ENCODE results near the gene SRRT.
"Not testable (repeated sequence)": the region's sequence is repeated elsewhere in the genome, so short reads cannot be mapped to it uniquely, and the experiment has no call there.

Gene SRRT

DNA sequence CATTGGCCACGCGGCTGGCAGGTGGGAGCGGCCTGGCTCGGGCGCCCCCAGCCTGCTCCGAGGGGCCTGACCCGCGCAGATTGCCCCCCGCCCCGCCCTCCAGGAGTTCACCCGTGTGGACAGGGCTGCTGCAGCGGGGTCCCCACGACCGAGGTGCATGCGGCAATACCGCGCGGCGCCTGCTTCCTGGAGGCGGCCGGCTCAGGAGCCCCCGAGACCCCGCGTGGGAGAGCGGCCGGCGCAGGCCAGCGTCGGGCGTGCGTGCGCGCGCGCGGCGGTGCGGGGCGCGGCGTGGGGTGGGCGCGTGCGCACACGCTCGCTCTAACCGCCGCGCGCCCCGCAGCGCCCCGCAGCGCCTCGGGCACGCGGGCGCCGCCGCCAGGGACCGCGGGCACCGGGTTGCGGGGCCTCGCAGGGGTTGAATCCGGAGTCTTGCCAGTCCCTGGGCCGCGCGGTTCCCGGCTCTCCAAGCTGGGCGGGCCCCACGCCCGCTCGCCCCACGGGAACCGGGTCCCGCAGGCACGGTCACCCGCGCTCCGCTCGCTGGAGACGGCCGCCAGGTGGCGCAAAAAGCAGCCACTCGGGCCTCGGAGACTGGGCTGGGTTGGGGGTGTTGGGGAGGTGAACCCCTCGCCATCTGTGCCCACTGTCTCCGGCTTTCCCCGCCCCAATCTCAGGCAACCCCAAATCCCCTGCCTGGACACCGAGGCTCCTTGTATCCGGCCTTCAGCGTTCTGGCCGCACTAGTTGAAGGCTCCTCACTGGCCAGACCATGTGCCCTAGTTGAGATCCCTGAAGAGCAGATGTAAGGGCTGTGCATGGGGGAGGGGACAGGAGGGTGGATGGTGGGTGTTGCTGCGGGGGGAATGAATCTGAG is 22.1 kb downstream of the SRRT start:
- TF ChIP-seq POLR2A (IDR thresholded peaks at IDR 0.05; ENCODE audit: low read depth, low read length) (no peak), SPI1 (IDR thresholded peaks at IDR 0.05; ENCODE audit: low read depth, low read length) (no peak), POLR2AphosphoS5 (IDR thresholded peaks at IDR 0.05; ENCODE audit: low read depth, low read length) (no peak), PAX5 (IDR thresholded peaks at IDR 0.05; ENCODE audit: insufficient read depth, low read length, severe bottlenecking) (no peak), TAF1 (IDR thresholded peaks at IDR 0.05; ENCODE audit: low read depth, low read length) (no peak), POU2F2 (IDR thresholded peaks at IDR 0.05; ENCODE audit: low read depth, low read length) (no peak)
- DNase-seq (ENCODE audit: insufficient read length, low spot score) (no peak), FAIRE-seq (peak; percentile 33)

DNA sequence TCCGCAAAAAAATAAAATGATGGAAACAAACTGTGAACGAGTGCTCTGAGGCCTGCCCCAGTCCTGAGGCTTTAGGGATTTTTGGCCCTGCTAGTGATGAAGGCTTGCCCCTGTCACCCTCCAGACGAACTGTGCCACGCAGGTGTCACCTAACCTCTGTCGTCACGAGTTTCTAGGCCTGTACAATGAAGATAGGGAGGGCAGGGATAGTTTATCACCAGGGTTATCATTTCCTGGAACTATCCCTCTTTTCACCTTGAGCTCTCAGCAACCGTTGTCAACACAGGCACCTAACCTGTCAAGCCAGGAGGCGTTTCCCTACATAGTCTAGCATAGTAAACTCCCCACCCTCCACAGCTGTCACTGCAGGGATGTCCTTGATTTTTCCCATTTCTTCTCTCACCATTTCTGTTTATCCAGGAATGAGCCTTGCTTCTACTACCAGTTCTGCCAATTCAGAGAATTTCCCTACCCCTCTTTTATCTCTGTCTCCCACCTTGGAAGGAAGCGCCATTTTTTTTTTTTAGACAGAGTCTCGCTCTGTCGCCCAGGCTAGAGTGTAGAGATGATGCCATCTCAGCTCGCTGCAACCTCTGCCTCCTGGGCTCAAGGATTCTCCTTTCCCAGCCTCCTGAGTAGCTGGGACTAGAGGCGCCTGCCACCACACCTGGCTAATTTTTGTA is 23.0 kb downstream of the SRRT start:
- FAIRE-seq = no peak
- DNase-seq (ENCODE audit: insufficient read length, low spot score) = no peak
- TF ChIP-seq POLR2AphosphoS5 (IDR thresholded peaks at IDR 0.05; ENCODE audit: low read depth, low read length) (no peak), PAX5 (IDR thresholded peaks at IDR 0.05; ENCODE audit: insufficient read depth, low read length, severe bottlenecking) (no peak), TAF1 (IDR thresholded peaks at IDR 0.05; ENCODE audit: low read depth, low read length) (no peak), SPI1 (IDR thresholded peaks at IDR 0.05; ENCODE audit: low read depth, low read length) (no peak), POLR2A (IDR thresholded peaks at IDR 0.05; ENCODE audit: low read depth, low read length) (no peak), POU2F2 (IDR thresholded peaks at IDR 0.05; ENCODE audit: low read depth, low read length) (no peak)

DNA sequence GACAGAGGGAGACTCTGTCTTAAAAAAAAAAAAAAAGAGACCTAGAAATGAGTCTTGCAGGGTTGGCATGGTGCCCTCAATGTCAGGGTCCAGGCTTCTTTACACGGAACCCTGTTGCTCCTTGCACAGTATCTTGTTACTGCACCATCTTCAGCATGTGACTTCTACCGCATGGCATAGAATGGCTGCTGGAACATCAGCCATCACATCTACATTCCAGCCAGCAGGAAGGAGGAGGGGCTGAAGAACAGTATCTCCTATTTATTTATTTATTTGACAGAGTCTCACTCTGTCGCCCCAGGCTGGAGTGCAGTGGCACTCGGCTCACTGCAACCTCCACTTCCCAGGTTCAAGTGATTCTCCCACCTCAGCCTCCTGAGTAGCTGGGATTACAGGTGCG is 24.5 kb downstream of the SRRT start:
- DNase-seq (ENCODE audit: insufficient read length, low spot score) (no peak), FAIRE-seq (no peak)
- TF ChIP-seq POLR2A (IDR thresholded peaks at IDR 0.05; ENCODE audit: low read depth, low read length) (no peak), POLR2AphosphoS5 (IDR thresholded peaks at IDR 0.05; ENCODE audit: low read depth, low read length) (no peak), PAX5 (IDR thresholded peaks at IDR 0.05; ENCODE audit: insufficient read depth, low read length, severe bottlenecking) (no peak), TAF1 (IDR thresholded peaks at IDR 0.05; ENCODE audit: low read depth, low read length) (no peak), POU2F2 (IDR thresholded peaks at IDR 0.05; ENCODE audit: low read depth, low read length) (no peak), SPI1 (IDR thresholded peaks at IDR 0.05; ENCODE audit: low read depth, low read length) (no peak)

DNA sequence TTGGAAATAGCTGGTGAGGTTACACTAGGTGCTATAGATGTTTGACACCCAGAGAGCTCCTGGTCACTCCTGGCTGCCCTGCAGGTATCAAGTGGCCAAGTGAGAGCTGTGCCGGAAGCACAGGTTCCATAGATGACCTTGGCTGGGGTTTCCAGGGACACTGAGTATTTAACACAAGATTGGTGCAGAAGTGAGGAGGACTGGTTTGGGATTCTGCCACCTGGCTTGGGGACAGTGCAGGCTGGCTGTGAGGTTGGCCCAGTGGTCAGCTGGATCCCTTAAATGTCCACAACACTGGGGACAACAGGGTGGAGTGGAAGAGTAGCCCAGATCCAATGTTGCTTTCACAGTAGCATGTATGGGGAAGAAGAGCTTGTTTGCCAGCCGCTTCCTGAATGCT is 26.1 kb downstream of the SRRT start:
- DNase-seq (ENCODE audit: insufficient read length, low spot score) = no peak
- no peak for FAIRE-seq
- TF ChIP-seq SPI1 (IDR thresholded peaks at IDR 0.05; ENCODE audit: low read depth, low read length) (no peak), POU2F2 (IDR thresholded peaks at IDR 0.05; ENCODE audit: low read depth, low read length) (no peak), TAF1 (IDR thresholded peaks at IDR 0.05; ENCODE audit: low read depth, low read length) (no peak)

DNA sequence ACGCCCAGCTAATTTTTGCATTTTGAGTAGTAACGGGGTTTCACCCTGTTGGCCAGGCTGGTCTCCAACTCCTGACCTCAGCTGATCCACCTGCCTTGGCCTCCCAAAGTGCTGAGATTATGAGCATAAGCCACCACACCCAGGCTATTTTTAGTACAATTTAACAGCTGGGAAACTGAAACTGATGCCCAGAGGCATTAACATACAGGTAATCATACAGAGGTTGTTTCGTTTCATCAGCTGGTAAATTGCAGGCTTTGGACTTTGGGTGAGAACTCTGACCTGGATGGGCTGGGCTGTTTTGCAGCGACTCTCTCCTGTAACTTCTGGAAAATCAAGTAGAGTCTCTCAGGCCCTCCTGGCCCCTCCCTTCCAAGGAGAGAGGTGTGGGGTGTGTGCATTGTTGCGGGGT is 27.0 kb downstream of the SRRT start:
- no peak for DNase-seq (ENCODE audit: insufficient read length, low spot score)
- no peak for TF ChIP-seq POLR2AphosphoS5 (IDR thresholded peaks at IDR 0.05; ENCODE audit: low read depth, low read length)
- no peak for TF ChIP-seq POU2F2 (IDR thresholded peaks at IDR 0.05; ENCODE audit: low read depth, low read length)
- TF ChIP-seq SPI1 (IDR thresholded peaks at IDR 0.05; ENCODE audit: low read depth, low read length) = no peak
- no peak for TF ChIP-seq POLR2A (IDR thresholded peaks at IDR 0.05; ENCODE audit: low read depth, low read length)
- TF ChIP-seq TAF1 (IDR thresholded peaks at IDR 0.05; ENCODE audit: low read depth, low read length) = no peak
- TF ChIP-seq PAX5 (IDR thresholded peaks at IDR 0.05; ENCODE audit: insufficient read depth, low read length, severe bottlenecking) = no peak
- no peak for FAIRE-seq

DNA sequence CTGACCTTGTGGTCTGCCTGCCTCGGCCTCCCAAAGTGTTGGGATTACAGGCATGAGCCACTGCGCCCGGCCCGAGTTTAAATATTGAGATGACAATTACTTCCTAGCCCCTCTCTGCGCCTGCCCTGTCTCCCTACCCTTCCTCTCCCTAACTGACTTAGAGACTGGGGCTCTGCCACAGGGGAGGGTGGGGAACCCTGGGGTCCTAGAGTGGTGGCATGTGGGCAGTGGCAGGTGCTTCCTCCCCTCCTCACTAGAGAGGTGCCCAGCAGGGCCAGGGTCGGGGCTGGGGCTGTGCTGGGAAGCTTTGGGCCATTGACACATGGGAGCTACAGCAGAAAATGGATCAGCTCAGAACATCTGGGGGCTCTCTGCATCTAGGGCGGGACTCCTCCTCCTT is 27.7 kb downstream of the SRRT start:
- FAIRE-seq (no peak), DNase-seq (ENCODE audit: insufficient read length, low spot score) (no peak)

GRCh38 chr7:100908512-100908911 is 33.6 kb downstream of the SRRT start:
- no peak for FAIRE-seq
- no peak for TF ChIP-seq POU2F2 (IDR thresholded peaks at IDR 0.05; ENCODE audit: low read depth, low read length)
- no peak for TF ChIP-seq POLR2A (IDR thresholded peaks at IDR 0.05; ENCODE audit: low read depth, low read length)
- TF ChIP-seq PAX5 (IDR thresholded peaks at IDR 0.05; ENCODE audit: insufficient read depth, low read length, severe bottlenecking) = no peak
- no peak for TF ChIP-seq POLR2AphosphoS5 (IDR thresholded peaks at IDR 0.05; ENCODE audit: low read depth, low read length)
- no peak for TF ChIP-seq TAF1 (IDR thresholded peaks at IDR 0.05; ENCODE audit: low read depth, low read length)
- no peak for TF ChIP-seq SPI1 (IDR thresholded peaks at IDR 0.05; ENCODE audit: low read depth, low read length)
- DNase-seq (ENCODE audit: insufficient read length, low spot score) = no peak

More for the DNA sequence above, 27.7 kb downstream of the SRRT start:
- no peak for TF ChIP-seq POLR2AphosphoS5 (IDR thresholded peaks at IDR 0.05; ENCODE audit: low read depth, low read length)
- no peak for TF ChIP-seq POU2F2 (IDR thresholded peaks at IDR 0.05; ENCODE audit: low read depth, low read length)
- no peak for TF ChIP-seq POLR2A (IDR thresholded peaks at IDR 0.05; ENCODE audit: low read depth, low read length)
- TF ChIP-seq PAX5 (IDR thresholded peaks at IDR 0.05; ENCODE audit: insufficient read depth, low read length, severe bottlenecking) = no peak
- no peak for TF ChIP-seq TAF1 (IDR thresholded peaks at IDR 0.05; ENCODE audit: low read depth, low read length)
- no peak for TF ChIP-seq SPI1 (IDR thresholded peaks at IDR 0.05; ENCODE audit: low read depth, low read length)

- FAIRE-seq; DNase-seq (ENCODE audit: insufficient read length, low spot score): not testable (repeated sequence)
These were observed 35.5 kb downstream of the SRRT start for GRCh38 chr7:100910443-100910842.

DNA sequence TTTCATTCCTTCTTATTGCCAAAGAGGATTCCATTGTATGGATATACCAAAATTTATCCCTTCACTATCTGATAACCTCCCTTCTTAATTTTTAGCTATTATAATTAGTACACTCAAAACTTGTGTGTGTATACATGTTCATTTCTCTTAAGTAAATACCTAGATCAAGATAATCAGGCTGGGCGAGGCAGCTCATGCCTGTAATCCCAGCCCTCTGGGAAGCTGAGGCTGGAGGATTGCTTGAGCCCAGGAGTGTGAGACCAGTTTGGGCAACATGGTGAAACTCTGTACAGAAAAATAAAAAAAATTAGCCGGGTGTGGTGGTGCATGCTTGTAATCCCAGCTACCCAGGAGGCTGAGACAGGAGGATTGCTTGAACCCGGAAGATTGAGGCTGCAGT is 36.6 kb downstream of the SRRT start:
- no peak for FAIRE-seq
- DNase-seq (ENCODE audit: insufficient read length, low spot score) = no peak
- TF ChIP-seq POLR2A (IDR thresholded peaks at IDR 0.05; ENCODE audit: low read depth, low read length) = no peak
- no peak for TF ChIP-seq PAX5 (IDR thresholded peaks at IDR 0.05; ENCODE audit: insufficient read depth, low read length, severe bottlenecking)
- TF ChIP-seq SPI1 (IDR thresholded peaks at IDR 0.05; ENCODE audit: low read depth, low read length) = no peak
- no peak for TF ChIP-seq POU2F2 (IDR thresholded peaks at IDR 0.05; ENCODE audit: low read depth, low read length)
- no peak for TF ChIP-seq TAF1 (IDR thresholded peaks at IDR 0.05; ENCODE audit: low read depth, low read length)
- TF ChIP-seq POLR2AphosphoS5 (IDR thresholded peaks at IDR 0.05; ENCODE audit: low read depth, low read length) = no peak

Data from GM12891 (cell line).